ENCODE results near the gene GABRA4.

GABRA4 gene

GRCh38 chr4:46933686-46934085 is 59.7 kb downstream of the GABRA4 start:
- no peaks in the 10 kb centered on the region for H3K4me1 ChIP-seq
- intact Hi-C loops (cut with DNase I; ENCODE audit: low total_unique reads) = loop anchor here (5.0 kb wide), 2 partner anchors 69 to 449 kb away; no protein-coding TSS in a partner anchor
- no peak for DNase-seq

GRCh38 chr4:46931981-46932380 is 61.4 kb downstream of the GABRA4 start:
- no peak for DNase-seq
- H3K4me1 ChIP-seq = no peaks in the 10 kb centered on the region
- H3K27me3 ChIP-seq = no peaks in the 10 kb centered on the region
- no peak overlapping the region for H3K4me3 ChIP-seq
- intact Hi-C loops (cut with DNase I; ENCODE audit: low total_unique reads) = loop anchor here (5.0 kb wide), 2 partner anchors 70 to 450 kb away; no protein-coding TSS in a partner anchor
- H3K36me3 ChIP-seq = no peaks in the 10 kb centered on the region
- peak overlapping the region in 1 of 2 donors; percentile 10 for H3K27ac ChIP-seq
- H3K9me3 ChIP-seq = no peaks in the 10 kb centered on the region
- peak; percentile 47 to 58 for TF ChIP-seq CTCF (IDR thresholded peaks at IDR 0.05)

More at GRCh38 chr4:46933686-46934085, 59.7 kb downstream of the GABRA4 start:
- Histone ChIP-seq H3K9me3 (no peaks in the 10 kb centered on the region), H3K27me3 (no peaks in the 10 kb centered on the region), H3K36me3 (no peaks in the 10 kb centered on the region), H3K4me3 (no peak overlapping the region), H3K27ac (no peak overlapping the region)
- no peak for TF ChIP-seq CTCF (IDR thresholded peaks at IDR 0.05)

- no peak for TF ChIP-seq CTCF (IDR thresholded peaks at IDR 0.05)
- intact Hi-C loops (cut with DNase I; ENCODE audit: low total_unique reads) = loop anchor here (5.0 kb wide), 2 partner anchors 71 to 451 kb away; no protein-coding TSS in a partner anchor
- Histone ChIP-seq H3K4me1 (no peaks in the 10 kb centered on the region), H3K9me3 (no peaks in the 10 kb centered on the region), H3K4me3 (no peak overlapping the region), H3K27ac (no peak overlapping the region), H3K27me3 (no peaks in the 10 kb centered on the region), H3K36me3 (no peaks in the 10 kb centered on the region)
- no peak for DNase-seq
Measured at GRCh38 chr4:46930891-46931290, 62.5 kb downstream of the GABRA4 start.

GRCh38 chr4:46927201-46927600 is 66.2 kb downstream of the GABRA4 start:
- Histone ChIP-seq H3K4me3 (no peak overlapping the region), H3K27ac (no peak overlapping the region), H3K9me3 (no peaks in the 10 kb centered on the region), H3K36me3 (no peaks in the 10 kb centered on the region), H3K27me3 (no peaks in the 10 kb centered on the region), H3K4me1 (no peaks in the 10 kb centered on the region)
- no peak for TF ChIP-seq CTCF (IDR thresholded peaks at IDR 0.05)
- intact Hi-C loops (cut with DNase I; ENCODE audit: low total_unique reads) = no loop called here
- no peak for DNase-seq

GRCh38 chr4:46924789-46925529 is 68.4 kb downstream of the GABRA4 start:
- Histone ChIP-seq H3K36me3 (no peaks in the 10 kb centered on the region), H3K27me3 (no peaks in the 10 kb centered on the region), H3K9me3 (no peaks in the 10 kb centered on the region), H3K4me1 (no peaks in the 10 kb centered on the region), H3K4me3 (no peak overlapping the region), H3K27ac (no peak overlapping the region)
- no peak for DNase-seq
- intact Hi-C loops (cut with DNase I; ENCODE audit: low total_unique reads) = no loop called here
- no peak for TF ChIP-seq CTCF (IDR thresholded peaks at IDR 0.05)

Data from tibial artery (tissue), 4 donors.